Omental fat pad (tissue), 4 donors: ENCODE measurements around the gene FSIP1. TPM values are rescaled to one million over a fixed set of nuclear protein-coding genes. Genes with fewer than 3 reads are reported as not detected.

Source experiments
- ATAC-seq: fragments of 150-250 bp; one replicate; pipeline ENCODE4 v1.9.1; 2016; ENCODE audit warnings: mild to moderate bottlenecking, moderate library complexity; ENCODE audit not compliant: low FRiP score
- DNase-seq: peaks from one replicate; pipeline ENCODE4 v3.0.0-alpha.2; 2019; ENCODE audit warnings: low spot score
- total RNA-seq, 4 donors: library from RNA; depleted of rRNA; stranded (reverse); fragments of >200 nt; gene quantifications; one replicate each; pipeline ENCODE4 v1.1.0, GENCODE V29; 2016
- TF ChIP-seq, protein P1 (sequence below), 3 donors: fragments of 450-650 bp; IDR thresholded peaks; one replicate each; pipeline ENCODE4 v1.5.1; 2016 to 2017; ENCODE audit warnings: antibody characterized with exemption in 3 of 3, mild to moderate bottlenecking in 3 of 3, moderate library complexity in 2 of 3

FSIP1 gene
- total RNA-seq, 4 donors from 2014 or later = 0.32 to 0.48 (median 0.41) TPM

DNA sequence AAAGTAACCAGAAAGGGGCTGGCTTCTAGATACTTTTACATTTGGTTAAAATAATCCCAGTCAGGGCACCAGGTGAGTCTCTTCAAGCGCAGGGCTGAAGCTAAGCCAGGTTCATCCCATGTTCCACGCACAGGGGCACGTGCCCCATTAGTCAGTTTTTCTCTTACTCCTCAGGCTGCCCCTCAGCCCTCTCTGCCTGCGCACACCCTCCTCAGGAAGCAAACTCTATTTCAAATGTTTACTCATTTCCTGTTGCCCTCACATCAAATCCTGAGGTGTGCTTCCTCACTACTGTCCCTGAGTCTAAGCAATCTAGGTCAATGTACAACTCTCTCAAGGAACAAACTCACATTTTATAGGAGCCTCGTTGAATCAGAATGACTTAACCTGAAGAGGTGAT, 153.3 kb downstream of the FSIP1 start:
- TF ChIP-seq, protein P1, sequence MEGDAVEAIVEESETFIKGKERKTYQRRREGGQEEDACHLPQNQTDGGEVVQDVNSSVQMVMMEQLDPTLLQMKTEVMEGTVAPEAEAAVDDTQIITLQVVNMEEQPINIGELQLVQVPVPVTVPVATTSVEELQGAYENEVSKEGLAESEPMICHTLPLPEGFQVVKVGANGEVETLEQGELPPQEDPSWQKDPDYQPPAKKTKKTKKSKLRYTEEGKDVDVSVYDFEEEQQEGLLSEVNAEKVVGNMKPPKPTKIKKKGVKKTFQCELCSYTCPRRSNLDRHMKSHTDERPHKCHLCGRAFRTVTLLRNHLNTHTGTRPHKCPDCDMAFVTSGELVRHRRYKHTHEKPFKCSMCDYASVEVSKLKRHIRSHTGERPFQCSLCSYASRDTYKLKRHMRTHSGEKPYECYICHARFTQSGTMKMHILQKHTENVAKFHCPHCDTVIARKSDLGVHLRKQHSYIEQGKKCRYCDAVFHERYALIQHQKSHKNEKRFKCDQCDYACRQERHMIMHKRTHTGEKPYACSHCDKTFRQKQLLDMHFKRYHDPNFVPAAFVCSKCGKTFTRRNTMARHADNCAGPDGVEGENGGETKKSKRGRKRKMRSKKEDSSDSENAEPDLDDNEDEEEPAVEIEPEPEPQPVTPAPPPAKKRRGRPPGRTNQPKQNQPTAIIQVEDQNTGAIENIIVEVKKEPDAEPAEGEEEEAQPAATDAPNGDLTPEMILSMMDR (IDR thresholded peaks at IDR 0.05) = no peak
- ATAC-seq = no peak
- DNase-seq = no peak

DNA sequence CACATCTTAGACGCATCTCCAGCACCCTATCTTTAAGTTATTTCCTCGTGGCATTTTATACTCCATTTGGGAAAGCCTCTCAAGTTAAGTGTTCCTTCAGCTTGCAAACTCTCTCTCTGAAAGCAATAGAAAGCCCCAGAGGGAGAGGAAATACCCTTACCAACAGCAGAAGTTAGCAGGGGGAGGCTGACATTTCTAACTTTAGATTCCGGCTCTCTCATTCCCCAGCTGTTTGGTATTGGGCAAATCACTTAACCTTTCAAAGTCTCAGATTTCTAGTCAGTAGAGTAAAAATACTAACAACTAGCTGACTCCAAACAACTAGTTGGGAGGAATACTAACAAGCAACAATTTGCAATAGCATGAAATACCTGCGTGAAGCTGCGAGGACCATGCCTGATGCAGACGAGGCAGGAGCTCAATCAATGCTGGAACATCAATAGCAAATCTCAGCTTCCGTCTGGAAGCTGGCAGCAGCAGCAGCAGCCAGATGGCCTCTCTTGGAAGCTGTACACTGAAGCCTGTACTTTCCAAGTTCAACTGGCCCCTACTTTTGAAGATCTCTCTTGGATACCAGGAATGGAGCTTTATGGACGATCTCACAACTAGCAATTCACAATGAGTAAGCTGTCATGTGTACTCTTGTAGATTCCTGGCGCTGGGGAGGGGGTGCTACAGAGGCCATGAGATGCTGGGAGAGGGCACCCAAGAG, 153.9 kb downstream of the FSIP1 start:
- ATAC-seq = no peak
- TF ChIP-seq, protein P1 (IDR thresholded peaks at IDR 0.05) = no peak
- no peak for DNase-seq

DNA sequence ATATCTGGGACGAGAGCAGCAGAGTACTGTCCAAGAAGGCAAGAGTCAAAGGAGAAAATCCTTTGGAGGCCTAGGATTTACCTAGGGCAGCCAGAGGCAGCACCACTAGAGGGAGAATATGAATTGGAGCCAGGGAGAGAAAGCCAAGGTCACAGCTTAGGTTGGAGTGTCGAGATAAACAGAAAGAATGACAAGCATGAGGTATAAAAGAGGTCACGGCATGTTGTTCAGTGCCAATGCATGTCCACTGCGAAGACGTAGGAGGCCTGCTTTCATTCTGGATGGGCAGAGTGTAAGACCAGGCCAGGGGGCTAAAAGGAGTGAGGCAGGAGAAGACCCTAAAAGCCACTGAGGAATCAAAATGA, 154.5 kb downstream of the FSIP1 start:
- TF ChIP-seq, protein P1 (IDR thresholded peaks at IDR 0.05) = no peak
- ATAC-seq (no peak), DNase-seq (no peak)

DNA sequence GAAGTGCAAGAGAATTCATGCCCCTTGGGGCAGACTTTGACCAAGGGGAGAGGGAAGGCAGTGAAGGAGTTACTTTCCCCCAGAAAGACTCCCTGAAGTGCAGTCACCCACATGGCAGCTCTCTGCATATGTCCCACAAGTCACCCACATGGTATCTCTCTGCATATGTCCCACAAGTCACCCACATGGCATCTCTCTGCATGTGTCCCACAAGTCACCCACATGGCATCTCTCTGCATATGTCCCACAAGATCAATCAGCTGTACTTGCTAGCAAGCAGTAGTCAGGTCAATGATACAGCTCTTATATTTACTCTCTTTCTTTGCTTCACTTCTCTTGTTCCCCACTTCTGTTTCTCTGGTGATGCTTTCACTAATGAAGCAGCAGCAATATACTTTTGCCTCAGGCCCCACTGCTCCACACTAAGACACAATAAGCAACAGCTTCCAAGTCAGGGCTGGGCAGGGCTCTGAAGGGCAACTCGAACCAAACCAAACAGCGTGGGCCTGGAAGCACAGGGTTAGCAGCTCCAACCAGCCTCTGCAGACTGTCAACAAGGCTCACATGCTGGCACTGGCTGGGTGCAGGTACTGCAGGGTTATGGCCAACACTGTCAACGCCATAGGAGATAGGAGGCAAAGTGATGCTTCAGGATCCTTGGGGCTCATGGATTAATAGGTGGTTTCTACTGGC, 155.0 kb downstream of the FSIP1 start:
- DNase-seq (no peak), ATAC-seq (no peak)
- TF ChIP-seq, protein P1 (IDR thresholded peaks at IDR 0.05) = no peak

DNA sequence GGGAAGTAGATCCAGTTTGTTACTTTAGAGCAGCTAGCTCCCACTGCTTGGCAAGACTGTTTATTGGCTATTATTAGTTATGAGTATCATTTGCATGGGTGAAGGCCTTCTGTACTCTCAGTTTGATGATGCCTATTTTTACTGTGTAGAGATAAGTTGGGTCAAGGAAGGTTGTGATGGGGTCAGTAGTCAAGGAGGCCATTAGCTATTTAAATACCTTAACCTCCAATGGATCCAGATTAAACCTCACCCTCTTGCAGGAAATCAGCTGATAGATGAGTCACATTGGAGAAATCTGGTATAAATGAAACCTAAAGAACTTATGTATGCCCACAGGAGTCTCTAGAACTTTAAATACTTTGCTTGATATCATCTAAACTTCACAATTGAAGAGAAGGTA, 156.8 kb downstream of the FSIP1 start:
- DNase-seq = no peak
- ATAC-seq = no peak
- TF ChIP-seq, protein P1 (IDR thresholded peaks at IDR 0.05) = no peak

DNA sequence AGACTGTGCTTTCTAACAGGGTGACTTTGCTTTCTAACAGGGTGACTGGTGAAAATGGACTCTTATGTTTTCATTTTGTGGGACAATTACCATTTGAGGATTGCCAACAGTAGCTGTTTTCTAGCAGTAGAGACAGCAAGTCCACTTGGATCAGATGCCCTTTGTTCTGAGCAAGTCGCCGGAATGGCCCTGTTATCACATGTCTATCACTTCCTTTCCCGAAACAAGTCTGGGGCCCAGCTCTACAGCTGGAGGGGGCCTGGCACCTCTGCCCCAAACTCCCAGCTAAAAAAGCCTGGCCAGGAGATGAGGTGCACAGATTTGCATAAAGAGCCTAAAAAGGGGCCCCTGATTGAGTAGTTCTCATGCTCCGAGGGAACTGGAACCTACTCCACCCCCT, 157.2 kb downstream of the FSIP1 start:
- DNase-seq (no peak), ATAC-seq (no peak)
- TF ChIP-seq, protein P1 (IDR thresholded peaks at IDR 0.05) = no peak

DNA sequence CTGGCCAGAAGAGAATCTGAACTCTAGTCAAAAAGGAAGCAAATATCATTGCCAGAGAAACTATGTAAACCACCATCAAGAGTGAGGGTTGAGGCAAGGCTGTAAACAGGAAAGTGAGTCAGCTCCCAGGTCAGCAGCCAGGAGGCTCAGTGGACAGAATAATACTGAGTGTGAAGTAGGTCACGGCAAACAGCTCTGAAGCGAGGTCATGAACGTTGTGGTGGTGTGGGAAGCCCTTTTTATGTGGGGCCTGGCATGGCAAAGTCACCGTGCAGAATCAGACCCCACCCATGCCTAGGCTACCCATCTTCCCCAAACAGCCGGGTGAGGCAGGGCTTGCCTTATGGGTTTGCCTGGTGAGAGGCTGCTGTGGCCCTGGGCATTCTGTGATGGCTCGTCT, 157.8 kb downstream of the FSIP1 start:
- ATAC-seq (peak; percentile 60), DNase-seq (no peak)
- TF ChIP-seq, protein P1 (IDR thresholded peaks at IDR 0.05) = no peak
